HCT116 (cell line): ENCODE measurements around the gene IFI16. TPM values are rescaled to one million over a fixed set of nuclear protein-coding genes. Genes with fewer than 3 reads are reported as not detected.

ENCODE experiments used
- ATAC-seq: fragments of 200-7000 bp; cut with Tn5 transposase; 2 replicates; pipeline ENCODE4 v1.9.1; 2020; ENCODE audit warnings: mild to moderate bottlenecking, moderate library complexity
- BruUV-seq: library from RNA; stranded (reverse); fragments of 400-500 nt; replicated peaks from 2 replicates; lab custom pipeline; 2021; lab: Mats Ljungman, UMichigan
- CTCF ChIA-PET: fragments of 300-600 bp; sonication (Branson Sonifier 250); formaldehyde crosslinking; loops from one replicate; lab custom pipeline; 2021; ENCODE audit warnings: antibody characterized with exemption; lab: Charles Lee
- POLR2A ChIA-PET: fragments of 300-600, 350-600 bp; sonication (Branson Sonifier 250); formaldehyde crosslinking; loops from one replicate; lab custom pipeline; 2021; ENCODE audit warnings: antibody characterized with exemption; lab: Charles Lee
- RAD21 ChIA-PET, 2 experiments: fragments of 300-600 bp; sonication (Branson Sonifier 250); formaldehyde crosslinking; loops; one replicate each; lab custom pipeline; 2023; ENCODE audit warnings: low total read pairs in 2 of 2; ENCODE audit not compliant: uncharacterized antibody in 2 of 2, unreplicated experiment in 2 of 2, low non-redundant PET in 1 of 2; lab: Charles Lee
- DNase-seq: peaks from one replicate; pipeline ENCODE4 v3.0.0-alpha.2; 2010; ENCODE audit warnings: low read depth, low spot score
- H2AFZ ChIP-seq: fragments of 200-600 bp; shearing (Covaris generic), sonication (generic); 2 replicates; pipeline ENCODE4 v1.6.1; 2017; ENCODE audit warnings: low read depth, mixed run types, mixed read lengths, antibody characterized with exemption, low read length; ENCODE audit not compliant: poor library complexity, severe bottlenecking
- H3K27ac ChIP-seq: 2 replicates; pipeline ENCODE4 v1.5.1; 2012; ENCODE audit warnings: low read depth, low read length
- H3K27me3 ChIP-seq: fragments of 200-600 bp; sonication (generic); 2 replicates; pipeline ENCODE4 v1.6.1; 2016; ENCODE audit warnings: mixed run types, low read length, mixed read lengths; ENCODE audit not compliant: insufficient read depth
- H3K36me3 ChIP-seq, 2 experiments: fragments of 200-500 bp in 1 of 2; fragments of 200-600 bp in 1 of 2; sonication (Bioruptor generic) in 1 of 2; sonication (generic) in 1 of 2; 2 replicates each; pipeline versions ENCODE4 v1.5.1 to v1.6.1; 2014 to 2016; ENCODE audit warnings: low read length in 2 of 2, inconsistent platforms in 1 of 2, mixed read lengths in 1 of 2, mixed run types in 1 of 2; ENCODE audit not compliant: insufficient read depth in 2 of 2, control insufficient read depth in 1 of 2
- H3K4me1 ChIP-seq, 2 experiments: fragments of 200-600 bp in 1 of 2; sonication (generic) in 1 of 2; 2 replicates each; pipeline versions ENCODE4 v1.5.1 to v1.6.1; 2012 to 2017; ENCODE audit warnings: low read length in 2 of 2, inconsistent platforms in 1 of 2, mild to moderate bottlenecking in 1 of 2, mixed read lengths in 1 of 2, mixed run types in 1 of 2, moderate library complexity in 1 of 2; ENCODE audit not compliant: insufficient read depth in 2 of 2, control insufficient read depth in 1 of 2
- H3K4me2 ChIP-seq: fragments of 200-600 bp; sonication (generic); 2 replicates; pipeline ENCODE4 v1.6.1; 2017; ENCODE audit warnings: mixed run types, low read length, mixed read lengths
- H3K4me3 ChIP-seq, 2 experiments: fragments of 200-600 bp in 1 of 2; sonication (generic) in 1 of 2; replicated peaks in 1 of 2; 2 replicates each; pipeline ENCODE4 v1.5.1; 2011 to 2016; ENCODE audit warnings: low read length in 2 of 2, control low read depth in 1 of 2, low read depth in 1 of 2, mild to moderate bottlenecking in 1 of 2, mixed read lengths in 1 of 2, mixed run types in 1 of 2
- H3K79me2 ChIP-seq: fragments of 200-600 bp; sonication (generic); 2 replicates; pipeline ENCODE4 v1.6.1; 2017; ENCODE audit warnings: mild to moderate bottlenecking, mixed run types, low read length, moderate library complexity, mixed read lengths; ENCODE audit not compliant: insufficient read depth
- H3K9ac ChIP-seq: fragments of 200-600 bp; sonication (generic); 2 replicates; pipeline ENCODE4 v1.6.1; 2016; ENCODE audit warnings: low read length, mixed read lengths
- H3K9me2 ChIP-seq: fragments of 200-600 bp; sonication (generic), shearing (Covaris generic); 2 replicates; pipeline ENCODE4 v1.6.1; 2017; ENCODE audit warnings: mixed run types, mild to moderate bottlenecking, moderate library complexity; ENCODE audit not compliant: insufficient read depth
- H3K9me3 ChIP-seq, 2 experiments: fragments of 200-500 bp in 1 of 2; fragments of 200-600 bp in 1 of 2; sonication (Bioruptor generic) in 1 of 2; sonication (generic) in 1 of 2; 2 replicates each; pipeline ENCODE4 v1.6.1; 2014 to 2017; ENCODE audit warnings: low read length in 2 of 2, mixed read lengths in 2 of 2, inconsistent platforms in 1 of 2, low read depth in 1 of 2, mild to moderate bottlenecking in 1 of 2, mixed run types in 1 of 2, moderate library complexity in 1 of 2; ENCODE audit not compliant: control insufficient read depth in 1 of 2, insufficient read depth in 1 of 2
- H4K20me1 ChIP-seq: fragments of 200-600 bp; sonication (generic), shearing (Covaris generic); 2 replicates; pipeline ENCODE4 v1.6.1; 2017; ENCODE audit warnings: mixed run types, mild to moderate bottlenecking, moderate library complexity; ENCODE audit not compliant: insufficient read depth
- ATF3 ChIP-seq: IDR thresholded peaks from 2 replicates; pipeline ENCODE4 v1.6.1; 2012
- CBX3 ChIP-seq: IDR thresholded peaks from 2 replicates; pipeline ENCODE4 v1.6.1; 2012; ENCODE audit warnings: low read depth
- EGR1 ChIP-seq: IDR thresholded peaks from 2 replicates; pipeline ENCODE4 v1.6.1; 2012; ENCODE audit warnings: low read depth
- ELF1 ChIP-seq: IDR thresholded peaks from 2 replicates; pipeline ENCODE4 v1.6.1; 2012; ENCODE audit warnings: low read depth, borderline replicate concordance
- FOSL1 ChIP-seq: IDR thresholded peaks from 2 replicates; pipeline ENCODE4 v1.6.1; 2012; ENCODE audit warnings: low read depth
- MAX ChIP-seq: IDR thresholded peaks from 2 replicates; pipeline ENCODE4 v1.6.1; 2012
- POLR2AphosphoS5 ChIP-seq: IDR thresholded peaks from 2 replicates; pipeline ENCODE4 v1.6.1; 2011; ENCODE audit warnings: mild to moderate bottlenecking, low read depth, low read length, moderate library complexity
- intact Hi-C: fragments of 100-400 bp; cut with micrococcal nuclease; formaldehyde crosslinking; loops from 2 replicates; pipeline ENCODE4 v1.10.0; 2022
- total RNA-seq: library from RNA; stranded (reverse); gene quantifications from one replicate; pipeline ENCODE4 v1.2.1, GENCODE V29; 2021; ENCODE audit not compliant: unreplicated experiment

The IFI16 gene
- total RNA-seq, 1 experiment from 2014 or later = 1.6 TPM

GRCh38 chr1:158978730-158979129 lies 31.0 kb upstream of the IFI16 start:
- no TSS peak for BruUV-seq
- ChIA-PET CTCF (no interaction called here), RAD21 (no interaction called here)

GRCh38 chr1:158979229-158979628 lies 30.5 kb upstream of the IFI16 start:
- no peaks in the 10 kb centered on the region for H3K79me2 ChIP-seq
- POLR2A ChIA-PET = no interaction called here
- no peak overlapping the region for H3K4me3 ChIP-seq
- no peak overlapping the region for H2AFZ ChIP-seq
- DNase-seq (no peak), ATAC-seq (no peak)
- no peak overlapping the region for H3K9ac ChIP-seq
- H3K4me2 ChIP-seq = no peak overlapping the region
- H3K4me1 ChIP-seq = no peaks in the 10 kb centered on the region
- RAD21 ChIA-PET = no interaction called here
- CTCF ChIA-PET = no interaction called here
- no peak overlapping the region for H3K27ac ChIP-seq
- H3K9me2 ChIP-seq = no peaks in the 10 kb centered on the region
- H3K36me3 ChIP-seq = no peaks in the 10 kb centered on the region
- no peaks in the 10 kb centered on the region for H3K27me3 ChIP-seq
- H4K20me1 ChIP-seq = no peaks in the 10 kb centered on the region
- intact Hi-C loops = loop anchor here (5.0 kb wide), 1 partner anchor 87 kb away; no protein-coding TSS in a partner anchor
- H3K9me3 ChIP-seq = no peaks in the 10 kb centered on the region
- no TSS peak for BruUV-seq
- TF ChIP-seq MAX = no peak
- TF ChIP-seq EGR1 = no peak
- TF ChIP-seq ATF3 = no peak
- no peak for TF ChIP-seq FOSL1

More at GRCh38 chr1:158978730-158979129, 31.0 kb upstream of the IFI16 start:
- H3K4me2 ChIP-seq = no peak overlapping the region
- ATAC-seq (no peak), DNase-seq (no peak)
- H3K4me3 ChIP-seq = no peak overlapping the region
- H3K9ac ChIP-seq = no peak overlapping the region
- no peaks in the 10 kb centered on the region for H3K79me2 ChIP-seq
- no peaks in the 10 kb centered on the region for H4K20me1 ChIP-seq
- no peaks in the 10 kb centered on the region for H3K36me3 ChIP-seq
- POLR2A ChIA-PET = no interaction called here
- H3K9me3 ChIP-seq = no peaks in the 10 kb centered on the region
- H3K9me2 ChIP-seq = no peaks in the 10 kb centered on the region
- intact Hi-C loops = loop anchor here (5.0 kb wide), 1 partner anchor 86 kb away; no protein-coding TSS in a partner anchor
- no peak for TF ChIP-seq POLR2AphosphoS5
- TF ChIP-seq ATF3 = no peak
- TF ChIP-seq ELF1 = no peak
- no peak for TF ChIP-seq CBX3
- H3K27me3 ChIP-seq = no peaks in the 10 kb centered on the region
- H2AFZ ChIP-seq = no peak overlapping the region
- H3K4me1 ChIP-seq = no peaks in the 10 kb centered on the region
- no peak overlapping the region for H3K27ac ChIP-seq
